Measurements from ENCODE around the gene ULBP1.

- TF ChIP-seq CTCF (IDR thresholded peaks at IDR 0.05; ENCODE audit: insufficient read depth, low read length, poor library complexity, severe bottlenecking): no peak
- TF ChIP-seq EZH2phosphoT487 (conservative IDR thresholded peaks at IDR 0.05; ENCODE audit: low read length): no peak
These were observed 35.9 kb downstream of the ULBP1 start for GRCh38 chr6:149999636-150000035.
